Calu3 (cell line): Measurements from ENCODE around the gene ID4. TPM values are rescaled to one million over a fixed set of nuclear protein-coding genes. Genes with fewer than 3 reads are reported as not detected.

Source experiments
- BruUV-seq: library from RNA; stranded (reverse); fragments of 400-500 nt; replicated peaks from 2 replicates; lab custom pipeline; 2021; lab: Mats Ljungman, UMichigan
- CTCF ChIA-PET: fragments of 300-600 bp; sonication (Branson Sonifier 250); formaldehyde crosslinking; loops from one replicate; lab custom pipeline; 2022; ENCODE audit warnings: antibody characterized with exemption; lab: Charles Lee
- DNase-seq: peaks from one replicate; pipeline ENCODE4 v3.0.0; 2022
- H3K27ac Mint-ChIP-seq: one replicate; pipeline ENCODE4 v1.8.0; 2022; ENCODE audit warnings: mixed read lengths; ENCODE audit not compliant: unreplicated experiment
- H3K27me3 Mint-ChIP-seq: one replicate; pipeline ENCODE4 v1.8.0; 2022; ENCODE audit warnings: mixed read lengths; ENCODE audit not compliant: unreplicated experiment
- H3K36me3 Mint-ChIP-seq: one replicate; pipeline ENCODE4 v1.8.0; 2022; ENCODE audit warnings: mild to moderate bottlenecking, moderate library complexity, mixed read lengths; ENCODE audit not compliant: insufficient read depth, unreplicated experiment
- H3K4me1 Mint-ChIP-seq: one replicate; pipeline ENCODE4 v1.8.0; 2022; ENCODE audit warnings: mild to moderate bottlenecking, low read depth, mixed read lengths; ENCODE audit not compliant: unreplicated experiment
- H3K4me3 Mint-ChIP-seq: one replicate; pipeline ENCODE4 v1.8.0; 2022; ENCODE audit warnings: mild to moderate bottlenecking, low read depth, moderate library complexity, mixed read lengths; ENCODE audit not compliant: unreplicated experiment
- H3K9me3 Mint-ChIP-seq: one replicate; pipeline ENCODE4 v1.8.0; 2022; ENCODE audit warnings: low read depth, mixed read lengths; ENCODE audit not compliant: unreplicated experiment
- intact Hi-C: fragments of 100-400 bp; cut with micrococcal nuclease; formaldehyde crosslinking; loops from one replicate; pipeline ENCODE4 v1.10.0; 2022; ENCODE audit not compliant: unreplicated experiment
- total RNA-seq: library from RNA; stranded (reverse); gene quantifications from 2 replicates; pipeline ENCODE4 v1.2.3, GENCODE V29; 2022
- TF ChIP-seq, protein P1 (sequence below): fragments of 200-600 bp; IDR thresholded peaks from one replicate; pipeline ENCODE4 v1.8.0; 2022; ENCODE audit warnings: antibody characterized with exemption; ENCODE audit not compliant: unreplicated experiment

Gene ID4
- total RNA-seq, 1 experiment from 2014 or later: 1.8 TPM

DNA sequence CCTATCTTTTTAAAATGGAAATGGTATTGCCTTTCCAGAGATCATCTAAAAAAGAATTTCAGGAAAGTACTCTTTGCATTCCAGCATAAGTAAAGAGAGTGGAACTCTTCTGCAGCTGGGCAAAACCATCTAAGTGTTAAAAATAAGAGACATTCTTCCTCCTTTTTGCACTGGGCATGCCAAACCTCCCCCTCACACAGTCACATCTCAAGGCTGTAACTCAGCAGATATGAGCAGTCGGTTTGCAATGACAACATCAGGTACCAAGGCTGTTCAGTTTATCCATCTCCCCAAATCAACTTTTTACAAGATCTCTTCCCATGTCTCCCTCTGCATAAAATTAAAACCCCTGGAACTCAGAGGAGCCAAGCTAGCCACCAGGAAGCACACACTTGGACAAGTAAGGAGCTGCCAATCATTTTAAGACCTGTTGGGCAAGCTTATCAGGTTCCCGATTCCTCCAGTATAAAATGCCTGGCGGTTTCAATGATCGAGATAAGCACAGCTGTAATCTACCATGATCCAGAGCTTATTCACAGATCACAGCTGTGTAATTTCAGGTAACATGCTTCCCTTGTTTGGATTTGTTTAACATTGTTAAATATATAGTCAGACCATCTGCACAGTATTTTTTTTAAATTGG lies 23.2 kb downstream of the ID4 start:
- Mint-ChIP-seq H3K27ac (peak overlapping the region; percentile 25), H3K4me3 (peak overlapping the region; percentile 1), H3K27me3 (no peaks in the 10 kb centered on the region), H3K36me3 (peaks cover 6% of the 10 kb centered on the region), H3K9me3 (no peaks in the 10 kb centered on the region), H3K4me1 (peaks cover 25% of the 10 kb centered on the region)
- intact Hi-C loops: loop anchor here (1.0 to 2.0 kb wide), 2 partner anchors 32 to 55 kb away; no protein-coding TSS in a partner anchor
- TF ChIP-seq, protein P1, sequence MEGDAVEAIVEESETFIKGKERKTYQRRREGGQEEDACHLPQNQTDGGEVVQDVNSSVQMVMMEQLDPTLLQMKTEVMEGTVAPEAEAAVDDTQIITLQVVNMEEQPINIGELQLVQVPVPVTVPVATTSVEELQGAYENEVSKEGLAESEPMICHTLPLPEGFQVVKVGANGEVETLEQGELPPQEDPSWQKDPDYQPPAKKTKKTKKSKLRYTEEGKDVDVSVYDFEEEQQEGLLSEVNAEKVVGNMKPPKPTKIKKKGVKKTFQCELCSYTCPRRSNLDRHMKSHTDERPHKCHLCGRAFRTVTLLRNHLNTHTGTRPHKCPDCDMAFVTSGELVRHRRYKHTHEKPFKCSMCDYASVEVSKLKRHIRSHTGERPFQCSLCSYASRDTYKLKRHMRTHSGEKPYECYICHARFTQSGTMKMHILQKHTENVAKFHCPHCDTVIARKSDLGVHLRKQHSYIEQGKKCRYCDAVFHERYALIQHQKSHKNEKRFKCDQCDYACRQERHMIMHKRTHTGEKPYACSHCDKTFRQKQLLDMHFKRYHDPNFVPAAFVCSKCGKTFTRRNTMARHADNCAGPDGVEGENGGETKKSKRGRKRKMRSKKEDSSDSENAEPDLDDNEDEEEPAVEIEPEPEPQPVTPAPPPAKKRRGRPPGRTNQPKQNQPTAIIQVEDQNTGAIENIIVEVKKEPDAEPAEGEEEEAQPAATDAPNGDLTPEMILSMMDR: no peak
- CTCF ChIA-PET: interaction anchor here (0.8 to 1.2 kb wide), 3 partner anchors 9 to 32 kb away, joined by 3 to 4 read pairs (median 3); no protein-coding TSS in a partner anchor
- peak; percentile 82 for DNase-seq
- BruUV-seq: no TSS peak

DNA sequence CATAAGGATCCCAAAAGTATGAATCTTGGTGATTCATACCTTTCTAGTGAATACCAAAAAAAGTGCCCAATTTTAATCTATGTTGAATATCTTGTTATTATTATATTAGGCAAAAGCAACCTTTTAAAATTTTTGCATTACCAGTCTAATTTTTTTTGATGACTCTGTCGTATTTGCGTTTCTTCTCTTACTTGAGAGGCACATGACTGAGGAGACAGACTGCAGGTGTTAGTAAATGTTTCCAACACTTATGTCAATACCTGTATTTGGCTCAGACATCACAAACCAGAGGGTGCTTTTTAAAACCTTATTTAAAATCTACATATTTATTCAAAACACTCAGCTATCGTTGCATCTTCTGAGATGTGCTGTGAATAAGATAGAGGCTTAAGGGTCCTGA lies 27.1 kb downstream of the ID4 start:
- BruUV-seq: no TSS peak
- TF ChIP-seq, protein P1: no peak
- Mint-ChIP-seq H3K9me3 (no peaks in the 10 kb centered on the region), H3K27ac (no peak overlapping the region), H3K36me3 (peaks cover 6% of the 10 kb centered on the region), H3K27me3 (no peaks in the 10 kb centered on the region), H3K4me1 (peaks cover 50% of the 10 kb centered on the region), H3K4me3 (no peak overlapping the region)
- no peak for DNase-seq
- intact Hi-C loops: no loop called here
- CTCF ChIA-PET: interaction anchor here (0.6 to 0.7 kb wide), 2 partner anchors 123 to 192 kb away, joined by 3 read pairs; no protein-coding TSS in a partner anchor

DNA sequence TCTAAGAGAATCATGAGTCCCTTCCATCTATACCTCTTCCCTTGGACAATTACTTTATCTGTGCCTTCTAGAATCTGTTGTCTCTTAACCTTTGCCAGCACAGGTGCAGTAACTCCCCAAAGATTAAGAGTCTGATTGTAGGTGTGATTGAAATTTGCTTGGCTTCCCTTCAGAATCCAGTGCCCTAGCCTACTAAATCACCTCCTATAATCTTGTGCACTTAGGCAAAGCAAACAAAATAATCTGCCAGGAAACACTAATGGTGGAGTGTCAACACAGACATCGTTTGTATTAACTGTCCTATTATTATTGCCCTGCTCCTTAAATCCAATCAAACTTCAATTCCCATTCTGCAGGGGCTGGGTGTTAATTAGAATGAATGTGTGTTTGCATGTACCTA lies 28.0 kb downstream of the ID4 start:
- no peak for DNase-seq
- H3K4me3 Mint-ChIP-seq: no peak overlapping the region
- no peak overlapping the region for H3K27ac Mint-ChIP-seq
- H3K4me1 Mint-ChIP-seq: peaks cover 43% of the 10 kb centered on the region
- peaks cover 5% of the 10 kb centered on the region for H3K36me3 Mint-ChIP-seq
- CTCF ChIA-PET: no interaction called here
- intact Hi-C loops: no loop called here
- TF ChIP-seq, protein P1: no peak
- no peaks in the 10 kb centered on the region for H3K27me3 Mint-ChIP-seq
- BruUV-seq: no TSS peak
- H3K9me3 Mint-ChIP-seq: no peaks in the 10 kb centered on the region

DNA sequence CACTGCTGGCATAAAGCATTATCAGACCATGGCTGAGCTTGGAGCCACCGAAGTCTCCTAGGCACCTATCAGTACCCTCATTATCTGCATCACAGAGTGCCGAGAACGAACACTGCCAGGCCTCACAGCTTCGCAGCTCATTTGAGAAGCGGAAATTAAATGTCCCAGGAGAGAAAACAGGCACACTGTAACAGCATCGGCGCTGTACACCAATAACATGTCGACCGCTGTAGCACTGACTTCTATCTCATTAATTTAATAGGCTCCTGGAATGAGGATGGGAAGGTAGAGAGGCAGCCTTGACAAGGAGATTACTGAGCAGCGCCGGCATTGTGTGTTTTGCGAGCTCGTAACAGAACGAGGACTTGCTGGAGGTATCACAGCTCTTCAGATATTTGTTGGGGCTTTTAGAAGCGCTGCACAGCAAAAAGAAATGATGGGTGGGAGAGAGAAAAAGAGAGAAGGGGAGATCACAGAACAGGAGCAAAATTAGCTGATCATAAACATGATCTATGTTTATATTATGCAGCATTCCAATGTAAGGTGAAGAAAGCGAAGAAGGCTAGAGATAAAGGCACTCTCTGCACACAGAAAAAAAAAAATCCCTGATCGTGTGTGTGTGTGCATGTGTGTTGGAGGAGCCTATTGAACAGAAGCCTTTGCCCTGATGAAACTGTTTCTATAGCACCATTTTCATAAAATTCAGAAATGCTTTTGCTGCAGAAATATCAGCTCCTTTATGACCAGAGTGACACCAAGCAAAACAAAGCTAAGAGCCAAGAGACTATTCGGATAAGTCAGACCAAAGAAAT lies 29.2 kb downstream of the ID4 start:
- CTCF ChIA-PET: interaction anchor here (0.6 to 1.8 kb wide), 3 partner anchors 10 to 893 kb away, joined by 3 to 6 read pairs (median 3); no protein-coding TSS in a partner anchor
- H3K4me3 Mint-ChIP-seq: no peak overlapping the region
- no peaks in the 10 kb centered on the region for H3K9me3 Mint-ChIP-seq
- no peaks in the 10 kb centered on the region for H3K36me3 Mint-ChIP-seq
- intact Hi-C loops: loop anchor here (2.0 kb wide), 1 partner anchor 32 kb away; no protein-coding TSS in a partner anchor
- peak overlapping the region; percentile 31 for H3K27ac Mint-ChIP-seq
- no TSS peak for BruUV-seq
- H3K4me1 Mint-ChIP-seq: peaks cover 32% of the 10 kb centered on the region
- no peaks in the 10 kb centered on the region for H3K27me3 Mint-ChIP-seq
- TF ChIP-seq, protein P1: no peak
- DNase-seq: no peak
